Mesendoderm (in vitro differentiated cells): ENCODE data around the gene RAD52.

Source experiments
- DNase-seq: peaks from one replicate; pipeline ENCODE4 v3.0.0; 2013
- H2AK5ac ChIP-seq: 2 replicates; pipeline ENCODE4 v1.6.1; 2013; ENCODE audit warnings: low read length, inconsistent platforms
- H2BK120ac ChIP-seq: 2 replicates; pipeline ENCODE4 v1.6.1; 2013; ENCODE audit warnings: low read depth, mild to moderate bottlenecking, low read length, moderate library complexity, mixed read lengths
- H2BK15ac ChIP-seq: replicated peaks from 2 replicates; pipeline ENCODE4 v1.6.1; 2013; ENCODE audit warnings: low read depth, mild to moderate bottlenecking, moderate library complexity
- H2BK5ac ChIP-seq: 2 replicates; pipeline ENCODE4 v1.6.1; 2013; ENCODE audit warnings: low read length, inconsistent platforms
- H3K18ac ChIP-seq: 2 replicates; pipeline ENCODE4 v1.6.1; 2013; ENCODE audit warnings: mild to moderate bottlenecking, low read length, mixed read lengths
- H3K23ac ChIP-seq: one replicate; pipeline ENCODE4 v1.6.1; 2013; ENCODE audit warnings: low read length
- H3K27ac ChIP-seq: 2 replicates; pipeline ENCODE4 v1.5.1; 2013; ENCODE audit warnings: low read depth, mild to moderate bottlenecking, inconsistent platforms, low read length, moderate library complexity
- H3K27me3 ChIP-seq: 2 replicates; pipeline ENCODE4 v1.6.1; 2013; ENCODE audit warnings: low read length, control low read depth, mild to moderate bottlenecking, inconsistent platforms; ENCODE audit not compliant: insufficient read depth, poor library complexity
- H3K36me3 ChIP-seq: 2 replicates; pipeline ENCODE4 v1.6.1; 2013; ENCODE audit warnings: low read length, inconsistent platforms; ENCODE audit not compliant: control insufficient read depth, insufficient read depth
- H3K4ac ChIP-seq: one replicate; pipeline ENCODE4 v1.6.1; 2013; ENCODE audit warnings: low read depth, mild to moderate bottlenecking, low read length, moderate library complexity
- H3K4me1 ChIP-seq: 2 replicates; pipeline ENCODE4 v1.6.1; 2013; ENCODE audit warnings: low read depth, low read length, inconsistent platforms; ENCODE audit not compliant: control insufficient read depth
- H3K4me2 ChIP-seq: 2 replicates; pipeline ENCODE4 v1.6.1; 2013; ENCODE audit warnings: low read length
- H3K4me3 ChIP-seq: 2 replicates; pipeline ENCODE4 v1.5.1; 2013; ENCODE audit warnings: mild to moderate bottlenecking, low read length
- H3K56ac ChIP-seq: one replicate; pipeline ENCODE4 v1.6.1; 2013; ENCODE audit warnings: low read length
- H3K79me1 ChIP-seq: 2 replicates; pipeline ENCODE4 v1.6.1; 2013; ENCODE audit warnings: low read length, inconsistent platforms
- H3K79me2 ChIP-seq: 2 replicates; pipeline ENCODE4 v1.6.1; 2013; ENCODE audit warnings: mild to moderate bottlenecking, low read length; ENCODE audit not compliant: control insufficient read depth, insufficient read depth
- H3K9ac ChIP-seq: 2 replicates; pipeline ENCODE4 v1.6.1; 2013; ENCODE audit warnings: low read length, inconsistent platforms
- H4K5ac ChIP-seq: one replicate; pipeline ENCODE4 v1.6.1; 2013; ENCODE audit warnings: low read length
- H4K8ac ChIP-seq: one replicate; pipeline ENCODE4 v1.6.1; 2013; ENCODE audit warnings: low read depth, mild to moderate bottlenecking, control low read depth, low read length, moderate library complexity
- WGBS: extraction: QIAGEN DNeasy Blood & Tissue Kit; methylation state at CpG from one replicate; pipeline ENCODE4 v1.1.7; 2013; ENCODE audit warnings: low lambda C conversion rate, missing lambda C conversion rate; ENCODE audit not compliant: insufficient coverage; ENCODE audit errors: extremely low coverage; 5-methylcytosine and 5-hydroxymethylcytosine counted together

RAD52 gene

DNA sequence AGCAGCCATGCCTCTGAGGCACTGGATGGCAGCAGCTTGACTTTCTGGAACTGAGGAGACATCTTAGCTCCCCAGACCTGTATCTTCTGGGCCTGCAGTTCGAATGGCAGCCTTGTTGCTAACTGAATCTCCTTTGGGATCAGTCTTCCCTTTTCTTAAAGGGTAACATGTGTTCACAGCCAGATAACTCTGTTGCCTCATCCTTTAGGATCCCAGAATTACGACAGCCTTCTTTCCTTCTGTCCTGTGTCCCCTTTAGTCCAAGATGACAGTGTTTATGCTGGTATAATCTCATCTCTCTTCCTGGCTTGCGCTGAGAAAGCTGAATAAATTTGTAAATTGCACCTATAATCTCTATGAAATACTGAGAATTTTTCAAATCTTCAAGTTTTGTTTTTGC is 32.5 kb upstream of the RAD52 start:
- H2AK5ac ChIP-seq: no peak overlapping the region
- H3K23ac ChIP-seq: no peak overlapping the region
- H4K5ac ChIP-seq: no peak overlapping the region
- H3K36me3 ChIP-seq: no peaks in the 10 kb centered on the region
- H3K4me1 ChIP-seq: no peaks in the 10 kb centered on the region
- H3K4me2 ChIP-seq: no peak overlapping the region
- no peak overlapping the region for H3K4ac ChIP-seq
- no peak overlapping the region for H2BK5ac ChIP-seq
- no peak overlapping the region for H3K4me3 ChIP-seq
- no peak overlapping the region for H3K18ac ChIP-seq
- no peak overlapping the region for H2BK15ac ChIP-seq
- H3K27me3 ChIP-seq: no peaks in the 10 kb centered on the region
- no CpG with 5 or more reads among the region's 3 CpGs for WGBS
- H3K9ac ChIP-seq: no peak overlapping the region
- DNase-seq: no peak
- no peak overlapping the region for H2BK120ac ChIP-seq
- no peak overlapping the region for H4K8ac ChIP-seq
- no peak overlapping the region for H3K27ac ChIP-seq
- H3K79me2 ChIP-seq: no peaks in the 10 kb centered on the region
- H3K79me1 ChIP-seq: no peaks in the 10 kb centered on the region
- no peak overlapping the region for H3K56ac ChIP-seq

DNA sequence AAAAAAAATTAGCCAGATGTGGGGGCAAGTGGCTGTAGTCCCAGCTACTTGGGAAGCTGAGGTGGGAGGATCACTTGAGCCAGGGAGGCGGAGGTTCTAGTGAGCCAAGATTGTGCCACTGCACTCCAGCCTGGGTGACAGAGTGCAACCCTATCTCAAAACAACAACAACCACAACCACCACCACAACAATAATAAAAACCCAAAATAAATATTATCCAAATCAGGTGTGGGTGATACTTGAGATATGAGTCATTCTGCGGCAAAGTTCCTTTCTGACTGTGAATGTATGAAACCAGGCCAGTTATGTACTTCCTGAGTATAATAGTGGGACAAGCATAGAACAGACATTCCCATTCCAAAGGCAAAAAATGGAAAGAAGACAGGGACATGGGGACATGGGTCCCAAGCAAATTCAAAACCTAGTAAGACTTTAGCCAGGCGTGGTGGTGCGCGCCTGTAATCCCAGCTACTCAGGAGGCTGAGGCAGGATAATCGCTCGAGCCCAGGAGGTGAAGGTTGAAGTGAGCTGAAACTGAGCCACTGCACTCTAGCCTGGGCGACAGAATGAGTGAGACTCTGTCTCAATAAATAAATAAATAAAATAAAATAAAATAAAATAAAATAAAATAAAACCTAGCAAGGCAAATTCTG is 31.8 kb upstream of the RAD52 start:
- H2AK5ac ChIP-seq: no peak overlapping the region
- H3K23ac ChIP-seq: no peak overlapping the region
- H2BK120ac ChIP-seq: no peak overlapping the region
- no peak overlapping the region for H3K4ac ChIP-seq
- WGBS: no CpG with 5 or more reads among the region's 8 CpGs
- H4K8ac ChIP-seq: no peak overlapping the region
- H2BK5ac ChIP-seq: no peak overlapping the region
- H3K4me3 ChIP-seq: no peak overlapping the region
- H3K56ac ChIP-seq: no peak overlapping the region
- no peaks in the 10 kb centered on the region for H3K36me3 ChIP-seq
- no peaks in the 10 kb centered on the region for H3K79me1 ChIP-seq
- H4K5ac ChIP-seq: no peak overlapping the region
- DNase-seq: no peak
- no peaks in the 10 kb centered on the region for H3K4me1 ChIP-seq
- no peak overlapping the region for H3K27ac ChIP-seq
- H2BK15ac ChIP-seq: no peak overlapping the region
- H3K4me2 ChIP-seq: no peak overlapping the region
- no peaks in the 10 kb centered on the region for H3K79me2 ChIP-seq
- H3K18ac ChIP-seq: no peak overlapping the region
- H3K27me3 ChIP-seq: no peaks in the 10 kb centered on the region
- no peak overlapping the region for H3K9ac ChIP-seq

DNA sequence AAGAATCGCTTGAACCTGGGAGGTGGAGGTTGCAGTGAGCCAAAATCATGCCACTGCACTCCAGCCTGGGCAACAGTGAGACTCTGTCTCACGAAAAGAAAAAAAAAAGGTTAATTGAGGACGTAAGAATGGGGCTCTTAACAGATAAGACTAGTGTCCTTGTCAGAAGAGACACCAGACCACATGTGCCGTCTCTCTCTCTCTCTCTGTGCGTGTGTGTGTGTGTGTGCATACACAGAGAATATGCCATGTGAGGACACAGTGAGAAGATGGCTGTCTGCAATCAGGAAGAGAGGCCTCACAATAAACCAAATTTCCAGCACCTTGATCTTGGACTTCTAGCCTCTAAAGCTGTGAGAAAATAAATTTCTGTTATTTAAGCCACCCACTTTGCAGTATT is 29.9 kb upstream of the RAD52 start:
- Histone ChIP-seq H3K27me3 (no peaks in the 10 kb centered on the region), H4K5ac (no peak overlapping the region), H3K27ac (no peak overlapping the region), H3K23ac (no peak overlapping the region), H3K36me3 (no peaks in the 10 kb centered on the region), H3K9ac (no peak overlapping the region), H3K79me2 (no peaks in the 10 kb centered on the region), H2BK15ac (no peak overlapping the region), H2BK5ac (no peak overlapping the region), H3K4me3 (no peak overlapping the region), H2AK5ac (no peak overlapping the region), H2BK120ac (no peak overlapping the region), H3K56ac (no peak overlapping the region), H3K79me1 (no peaks in the 10 kb centered on the region), H3K4me1 (no peaks in the 10 kb centered on the region), H4K8ac (no peak overlapping the region), H3K18ac (no peak overlapping the region), H3K4ac (no peak overlapping the region), H3K4me2 (no peak overlapping the region)
- WGBS: no CpG with 5 or more reads among the region's 5 CpGs
- no peak for DNase-seq

DNA sequence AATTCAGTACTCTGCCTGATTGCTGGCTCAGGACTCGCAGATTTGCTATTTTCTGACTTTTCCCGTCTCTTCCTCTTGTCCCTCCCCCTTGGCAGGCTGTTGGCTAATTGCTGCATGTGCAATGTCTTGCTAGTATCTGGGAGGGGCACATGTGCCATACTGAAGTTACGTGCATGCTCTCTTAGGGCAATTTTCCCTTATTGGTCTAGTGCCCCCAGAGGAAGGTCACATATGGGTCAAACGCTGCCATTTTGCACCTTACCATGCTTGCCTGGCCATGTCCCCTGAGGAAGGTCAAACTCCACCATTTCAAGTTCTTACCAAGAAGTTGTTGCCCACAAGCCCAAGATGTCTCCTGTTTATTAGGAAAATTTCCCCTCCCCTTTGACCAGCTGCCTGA is 27.7 kb upstream of the RAD52 start:
- Histone ChIP-seq H3K23ac (no peak overlapping the region), H3K79me1 (no peaks in the 10 kb centered on the region), H3K9ac (no peak overlapping the region), H3K4me1 (no peaks in the 10 kb centered on the region), H3K4ac (no peak overlapping the region), H2AK5ac (no peak overlapping the region), H3K18ac (no peak overlapping the region), H3K56ac (no peak overlapping the region), H4K8ac (no peak overlapping the region), H3K4me3 (no peak overlapping the region), H4K5ac (no peak overlapping the region), H2BK120ac (no peak overlapping the region), H3K36me3 (no peaks in the 10 kb centered on the region), H3K4me2 (no peak overlapping the region), H2BK15ac (no peak overlapping the region), H3K27ac (no peak overlapping the region), H3K79me2 (no peaks in the 10 kb centered on the region), H3K27me3 (no peaks in the 10 kb centered on the region), H2BK5ac (no peak overlapping the region)
- no CpG with 5 or more reads among the region's 4 CpGs for WGBS
- peak; percentile 11 for DNase-seq

DNA sequence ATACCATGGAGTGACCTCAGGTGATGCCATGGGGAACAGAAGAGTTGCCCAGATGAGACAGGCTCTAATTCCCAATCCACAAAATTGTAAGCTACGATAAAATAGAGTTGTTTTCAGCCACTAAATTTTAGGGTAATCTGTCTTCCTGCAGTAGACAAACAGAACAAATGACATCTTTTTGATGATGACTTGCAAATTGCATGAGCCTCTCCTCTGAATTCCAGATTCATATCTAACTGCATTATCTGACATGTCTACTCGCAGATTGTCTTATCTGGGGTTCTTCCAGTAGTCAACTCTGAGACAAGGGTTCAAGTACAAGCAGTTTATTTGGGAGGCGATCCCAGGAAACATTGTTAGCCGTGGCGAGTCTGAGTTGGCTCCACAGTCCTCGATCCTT is 27.1 kb upstream of the RAD52 start:
- Histone ChIP-seq H4K5ac (no peak overlapping the region), H3K56ac (no peak overlapping the region), H3K36me3 (no peaks in the 10 kb centered on the region), H2BK5ac (no peak overlapping the region), H3K23ac (no peak overlapping the region), H3K79me1 (no peaks in the 10 kb centered on the region), H3K9ac (no peak overlapping the region), H3K18ac (no peak overlapping the region), H3K4me2 (no peak overlapping the region), H2BK15ac (no peak overlapping the region), H3K4me1 (no peaks in the 10 kb centered on the region), H3K4me3 (no peak overlapping the region), H2AK5ac (no peak overlapping the region), H3K27ac (no peak overlapping the region), H3K4ac (no peak overlapping the region), H2BK120ac (no peak overlapping the region), H4K8ac (no peak overlapping the region), H3K27me3 (no peaks in the 10 kb centered on the region), H3K79me2 (no peaks in the 10 kb centered on the region)
- DNase-seq: no peak
- WGBS: no CpG with 5 or more reads among the region's 6 CpGs

GRCh38 chr12:974271-974862 is 24.9 kb upstream of the RAD52 start:
- Histone ChIP-seq H3K79me2 (no peaks in the 10 kb centered on the region), H3K56ac (no peak overlapping the region), H3K18ac (no peak overlapping the region), H4K8ac (no peak overlapping the region), H3K9ac (no peak overlapping the region), H3K27ac (no peak overlapping the region), H3K36me3 (no peaks in the 10 kb centered on the region), H3K4me3 (no peak overlapping the region), H2BK120ac (no peak overlapping the region), H3K23ac (no peak overlapping the region), H3K79me1 (no peaks in the 10 kb centered on the region), H2AK5ac (no peak overlapping the region), H3K4me2 (no peak overlapping the region), H2BK5ac (no peak overlapping the region), H4K5ac (no peak overlapping the region), H2BK15ac (no peak overlapping the region), H3K27me3 (no peaks in the 10 kb centered on the region), H3K4ac (no peak overlapping the region), H3K4me1 (no peaks in the 10 kb centered on the region)
- no CpG with 5 or more reads among the region's 4 CpGs for WGBS
- no peak for DNase-seq
